Stimulated activated naive CD8-positive, alpha-beta T cell treated with anti-CD3 and anti-CD28 coated beads, Interleukin-15, Interleukin-2, amounts not matched to agents 100 U/mL and 50 U/mL, for 24 hours (primary cell): ENCODE data around the gene GNAQ.

Experiments
- ATAC-seq: fragments of 150-1000 bp; cut with Tn5 transposase; one replicate; pipeline ENCODE4 v1.10.0; 2021
- DNase-seq: peaks from one replicate; pipeline ENCODE4 v3.0.0; 2021

The GNAQ gene

DNA sequence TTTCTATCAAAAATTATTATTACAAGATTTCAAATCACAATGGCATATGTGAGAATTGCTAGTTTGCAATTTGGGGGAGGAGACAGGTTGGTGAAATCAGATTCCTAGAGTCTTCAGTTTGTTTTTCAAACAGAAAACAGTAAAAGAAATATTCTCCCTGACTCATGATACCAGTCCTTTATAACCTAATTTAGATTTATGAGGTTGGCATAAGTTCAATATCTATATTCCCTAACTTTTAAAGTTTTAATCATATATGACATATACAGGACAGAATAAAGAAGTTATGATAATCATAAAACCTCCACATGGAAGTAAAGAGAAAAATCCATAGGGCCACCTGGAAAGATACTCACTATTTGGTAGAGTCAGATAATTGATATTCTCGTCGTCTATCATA is 216.4 kb downstream of the GNAQ start:
- no peak for ATAC-seq
- no peak for DNase-seq

DNA sequence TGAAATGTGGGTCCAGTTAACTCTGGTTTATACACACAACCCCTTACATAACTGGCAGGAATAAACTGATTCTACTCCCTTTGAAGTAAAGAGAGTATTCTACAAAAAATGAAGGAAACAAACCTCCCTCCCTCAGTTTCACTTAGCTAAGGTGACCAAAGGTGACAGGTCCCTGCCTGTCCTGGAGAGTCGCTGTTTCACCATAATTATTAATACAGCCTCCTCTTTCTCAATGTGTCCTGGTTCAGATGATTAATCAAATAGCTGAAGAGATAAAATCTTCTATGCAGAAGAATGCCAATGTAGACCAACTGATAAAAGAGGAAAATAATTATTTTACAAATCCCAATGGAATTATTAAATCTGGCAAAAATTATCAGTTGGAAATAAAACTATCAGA is 219.8 kb downstream of the GNAQ start:
- no peak for DNase-seq
- no peak for ATAC-seq

DNA sequence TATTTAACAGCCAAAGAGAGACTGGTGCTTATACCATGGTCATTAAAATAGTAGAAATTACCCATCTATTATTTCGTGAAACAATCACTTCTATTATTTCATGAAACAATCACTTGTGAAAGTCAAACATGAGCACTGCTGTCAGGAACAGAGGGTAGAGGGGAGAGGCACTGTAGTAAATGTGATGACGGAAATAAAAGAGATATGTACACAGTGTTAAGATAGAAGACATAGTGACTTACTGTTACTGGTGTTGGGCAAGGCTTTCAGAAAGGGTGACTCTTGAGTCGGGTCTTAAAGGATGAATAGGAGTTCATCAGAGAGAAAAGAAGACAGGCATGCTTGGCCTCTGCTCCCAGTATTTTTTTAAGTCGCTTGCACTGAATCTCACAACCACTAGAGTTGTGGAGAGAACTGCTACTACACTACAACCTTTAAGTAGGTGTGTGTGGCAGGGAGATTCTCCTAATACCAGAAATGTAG is 220.9 kb downstream of the GNAQ start:
- no peak for ATAC-seq

DNA sequence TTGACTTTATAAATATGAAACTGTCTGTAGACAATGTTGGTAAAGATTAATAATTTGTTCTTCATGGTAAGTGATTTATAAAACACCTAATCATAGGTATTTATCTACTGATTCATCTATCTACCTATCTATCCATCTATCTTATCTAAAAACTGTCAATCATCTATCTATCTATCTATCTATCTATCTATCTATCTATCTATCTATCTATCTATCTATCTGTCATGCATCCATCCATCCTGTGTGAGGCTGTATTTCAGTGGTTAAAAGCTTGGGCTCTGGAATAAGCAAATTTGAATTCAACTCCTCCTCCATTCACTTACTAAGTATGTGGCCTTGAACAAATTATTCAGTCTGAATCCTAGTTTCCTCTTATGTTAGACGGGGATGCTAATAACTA is 221.6 kb downstream of the GNAQ start:
- DNase-seq (no peak), ATAC-seq (no peak)

More for the DNA sequence above, 220.9 kb downstream of the GNAQ start:
- DNase-seq = no peak

DNA sequence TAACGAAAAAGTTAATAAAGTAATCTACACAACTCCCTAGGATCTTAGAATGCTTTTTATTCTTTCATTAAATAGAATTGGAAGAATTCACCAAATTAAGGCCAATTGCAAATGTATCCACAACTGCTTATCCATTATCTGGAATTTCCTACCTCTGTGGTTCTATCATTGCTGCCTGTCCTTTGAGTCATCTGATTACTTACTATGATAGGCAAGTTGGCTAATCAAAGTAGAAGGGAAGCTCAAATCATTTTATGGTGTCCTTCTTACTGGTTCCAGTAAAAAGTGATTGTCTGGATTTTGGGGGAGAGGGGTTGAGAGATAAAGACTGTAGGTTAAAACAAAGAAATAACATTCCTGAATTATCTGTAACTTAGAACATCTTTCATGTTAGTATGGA is 222.1 kb downstream of the GNAQ start:
- no peak for ATAC-seq
- no peak for DNase-seq

DNA sequence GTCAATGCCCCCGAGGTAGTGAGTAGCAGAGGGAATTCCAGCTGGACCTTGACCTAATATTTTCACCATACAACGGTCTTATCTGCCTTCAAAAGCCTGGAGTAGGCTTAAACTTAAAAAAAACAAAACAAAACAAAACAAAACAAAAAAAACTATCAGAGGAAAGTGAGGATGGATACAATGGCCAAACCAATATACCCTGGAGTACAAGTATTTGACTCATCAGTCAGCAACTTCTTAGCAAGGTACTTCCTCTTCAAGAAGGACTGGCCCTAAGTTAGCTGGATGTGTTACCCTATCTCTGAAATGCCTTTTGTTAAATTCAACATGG is 222.9 kb downstream of the GNAQ start:
- no peak for DNase-seq
- no peak for ATAC-seq

DNA sequence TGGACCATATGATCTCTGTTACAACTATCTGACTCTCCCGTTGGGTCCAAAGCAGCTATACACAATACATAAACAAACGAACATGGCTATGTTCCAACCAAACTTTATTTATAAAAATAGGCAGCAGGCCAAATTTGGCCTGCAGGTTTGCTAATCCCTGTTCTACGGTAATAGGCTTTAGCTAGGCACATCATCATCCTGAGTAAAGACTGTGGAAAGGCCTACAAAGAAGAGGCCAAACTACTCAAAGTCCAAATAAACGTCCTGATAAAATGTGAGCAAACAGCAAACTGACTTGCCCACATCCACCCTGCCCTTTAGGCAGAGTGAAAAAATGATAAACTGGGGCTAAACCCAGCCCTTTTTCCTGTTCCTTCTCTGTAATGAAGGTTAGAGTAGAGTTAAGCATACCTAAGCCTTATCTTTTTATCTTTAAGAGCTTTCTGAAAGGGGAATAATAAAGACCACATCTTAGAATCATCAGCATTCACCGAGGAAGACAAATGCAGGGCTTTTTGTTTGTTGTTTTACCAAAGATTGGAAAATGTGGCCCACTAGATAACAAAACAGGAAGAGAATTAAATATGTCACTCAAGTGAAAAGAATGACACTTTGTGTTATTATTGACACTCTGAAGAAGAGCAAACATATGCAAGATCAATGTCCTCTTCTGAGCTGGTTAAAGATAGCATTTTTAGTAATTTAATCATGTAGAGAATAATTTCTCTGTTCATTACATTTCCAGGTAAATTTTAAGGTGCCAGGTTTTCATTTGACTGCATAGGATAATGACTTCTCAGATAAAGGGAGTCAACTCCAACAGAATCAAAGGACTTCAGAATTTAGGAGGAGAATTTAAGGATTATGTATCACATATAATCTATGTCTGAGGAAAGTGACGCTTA is 223.5 kb downstream of the GNAQ start:
- DNase-seq (no peak), ATAC-seq (no peak)

DNA sequence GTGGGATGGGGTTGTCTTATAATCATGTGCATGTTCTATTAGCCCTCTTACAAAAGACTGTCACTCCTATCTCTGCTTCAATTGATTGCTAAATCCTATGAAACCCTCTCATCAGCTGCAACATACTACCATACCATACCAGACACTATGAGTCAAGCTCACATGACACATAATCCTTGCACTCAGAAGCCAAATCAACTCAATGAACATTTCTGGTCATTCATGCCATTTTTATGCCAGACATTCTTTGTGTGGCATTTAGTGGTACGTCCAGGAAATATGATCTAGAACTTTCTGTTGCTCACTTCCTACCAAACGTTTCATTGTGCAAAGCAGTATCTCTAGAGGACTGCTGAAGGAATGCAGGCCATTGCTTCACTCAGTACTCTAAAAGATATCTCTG is 224.3 kb downstream of the GNAQ start:
- ATAC-seq (no peak), DNase-seq (no peak)

DNA sequence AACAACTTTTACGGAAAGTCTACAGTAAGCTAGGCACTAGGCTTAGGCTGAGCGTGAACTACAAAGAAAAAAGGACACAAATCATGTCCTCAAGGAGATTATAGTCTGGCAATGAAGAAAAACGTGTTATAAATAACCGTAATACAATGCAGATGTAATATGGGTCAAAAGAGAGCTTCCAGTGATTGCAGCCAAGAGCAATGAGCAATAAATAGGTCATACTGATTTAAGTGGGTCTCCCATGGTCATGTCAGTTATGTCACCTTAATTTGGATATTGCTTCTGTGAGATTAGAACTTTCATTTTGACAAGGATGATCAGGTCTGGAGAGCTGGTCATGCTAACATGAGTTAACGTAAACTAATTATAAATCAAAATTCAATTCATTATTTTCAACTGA is 224.9 kb downstream of the GNAQ start:
- DNase-seq (no peak), ATAC-seq (no peak)

DNA sequence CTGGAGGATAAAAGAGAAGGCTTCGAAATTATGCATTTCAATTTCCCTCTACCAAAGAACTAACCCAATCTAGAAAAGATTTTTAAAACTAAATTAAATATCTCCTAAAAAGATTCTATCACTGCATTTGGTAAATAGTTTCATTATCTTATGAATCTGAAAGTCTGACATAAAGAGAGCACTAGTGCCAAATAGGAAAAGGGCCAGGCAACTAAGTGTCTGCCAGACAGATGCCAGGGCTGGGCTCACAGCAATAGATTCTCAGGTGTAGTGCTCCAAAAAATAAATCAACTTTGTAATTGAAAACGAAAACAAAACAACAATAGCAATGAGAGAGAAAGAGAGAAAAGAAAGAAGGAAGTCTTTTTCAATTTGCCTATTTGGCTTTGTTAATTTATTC is 225.8 kb downstream of the GNAQ start:
- no peak for ATAC-seq

DNA sequence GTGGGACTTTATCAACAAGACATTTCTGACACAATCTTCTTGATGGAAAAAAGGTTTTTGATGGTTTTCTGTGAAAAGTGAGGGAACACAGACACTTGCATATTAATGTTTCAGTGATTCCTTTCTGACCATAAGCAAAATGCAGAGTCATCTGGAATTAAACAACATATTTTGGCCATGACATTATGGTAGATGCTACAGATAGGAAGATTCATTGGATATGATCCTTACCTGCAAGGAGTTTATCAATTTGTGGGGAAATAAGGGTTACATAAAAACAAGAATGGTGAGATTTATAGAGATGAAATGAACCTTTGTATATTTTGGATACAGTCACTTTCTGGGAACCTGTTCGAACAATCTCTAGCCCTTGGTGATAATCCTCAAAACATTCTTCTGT is 228.2 kb downstream of the GNAQ start:
- DNase-seq (no peak), ATAC-seq (no peak)

More for the DNA sequence above, 225.8 kb downstream of the GNAQ start:
- no peak for DNase-seq

DNA sequence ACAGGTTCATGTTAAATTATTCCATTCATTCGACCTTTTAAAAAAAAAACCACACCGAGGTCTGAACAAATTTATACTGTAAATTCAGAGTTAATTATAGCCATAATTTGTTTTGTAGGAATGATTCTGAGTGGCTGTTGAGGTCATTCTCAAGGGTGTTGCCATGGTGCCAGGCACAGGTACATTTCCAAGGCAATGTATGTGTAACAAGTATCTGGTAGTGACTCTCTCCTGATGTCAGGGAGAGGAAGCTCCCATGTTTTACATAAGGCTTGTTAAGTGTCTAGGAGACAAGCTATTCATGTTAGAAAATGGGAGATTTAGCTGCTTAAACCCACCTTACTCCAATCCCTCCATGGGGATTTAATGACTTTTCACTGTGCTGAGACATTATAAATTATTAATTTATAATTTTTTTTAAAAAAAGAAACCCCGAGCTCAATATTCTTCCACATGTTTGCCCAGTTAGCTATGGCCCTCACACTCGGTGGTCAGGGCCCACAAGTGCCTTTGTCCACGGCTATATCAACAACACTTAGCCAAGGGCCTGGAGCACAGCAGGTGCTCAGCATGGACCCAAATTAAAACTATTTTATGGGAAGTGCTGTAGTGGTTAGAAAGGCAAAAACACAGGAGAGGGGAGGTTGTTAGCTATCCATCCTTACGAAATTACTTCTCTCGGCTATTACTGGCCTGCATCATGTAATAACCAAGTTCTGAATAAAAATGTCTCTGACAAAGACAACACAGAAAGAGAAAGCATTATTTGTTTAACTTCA is 228.9 kb downstream of the GNAQ start:
- ATAC-seq = no peak

DNA sequence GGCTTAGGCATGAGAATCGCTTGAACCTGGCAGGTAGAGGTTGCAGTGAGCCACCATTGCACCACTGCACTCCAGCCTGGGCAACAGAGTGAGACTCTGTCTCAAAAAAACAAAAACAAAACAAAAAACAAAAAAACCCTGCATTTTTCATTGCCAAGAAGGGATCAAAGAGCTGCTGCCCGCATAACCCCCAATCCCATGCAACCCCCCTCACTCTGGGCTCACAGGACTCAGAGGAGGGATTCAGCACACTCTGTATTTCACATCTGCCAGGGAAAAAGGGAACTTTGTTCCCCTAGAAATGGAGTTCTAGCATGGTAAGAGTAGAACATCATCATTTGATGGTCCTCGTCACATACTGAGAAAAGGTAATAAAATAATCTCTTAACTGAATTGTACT is 229.5 kb downstream of the GNAQ start:
- ATAC-seq (no peak), DNase-seq (no peak)

More for the DNA sequence above, 228.9 kb downstream of the GNAQ start:
- DNase-seq = no peak

DNA sequence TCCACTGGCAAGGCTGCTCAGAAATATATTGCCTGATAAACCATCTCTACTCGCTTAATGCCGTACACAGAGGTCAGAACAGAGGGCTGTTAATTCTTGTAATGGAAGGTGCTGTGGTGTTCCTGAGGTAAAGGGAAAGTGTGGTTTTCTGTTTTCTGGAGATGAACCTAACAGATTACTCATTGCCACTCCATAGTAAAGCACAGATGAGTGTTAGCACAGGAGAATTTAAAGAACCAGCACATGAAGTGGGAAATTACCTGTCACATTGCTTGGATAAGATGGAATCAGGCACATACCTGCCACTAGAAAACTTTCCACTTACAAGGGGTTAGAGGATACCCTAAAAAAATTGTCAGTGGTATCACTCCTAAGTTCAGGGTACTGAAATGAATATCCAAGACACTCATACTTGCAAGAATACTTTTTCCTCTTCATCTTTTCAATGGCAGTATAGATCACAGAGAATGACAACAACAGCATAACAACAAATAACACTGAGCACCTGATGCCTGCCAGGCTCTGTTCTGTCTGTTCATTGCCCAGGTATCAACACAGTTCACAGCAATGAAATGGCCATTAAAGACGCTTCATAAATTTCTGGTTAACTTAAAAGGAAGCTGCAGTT is 230.6 kb downstream of the GNAQ start:
- DNase-seq (no peak), ATAC-seq (peak; percentile 63)

DNA sequence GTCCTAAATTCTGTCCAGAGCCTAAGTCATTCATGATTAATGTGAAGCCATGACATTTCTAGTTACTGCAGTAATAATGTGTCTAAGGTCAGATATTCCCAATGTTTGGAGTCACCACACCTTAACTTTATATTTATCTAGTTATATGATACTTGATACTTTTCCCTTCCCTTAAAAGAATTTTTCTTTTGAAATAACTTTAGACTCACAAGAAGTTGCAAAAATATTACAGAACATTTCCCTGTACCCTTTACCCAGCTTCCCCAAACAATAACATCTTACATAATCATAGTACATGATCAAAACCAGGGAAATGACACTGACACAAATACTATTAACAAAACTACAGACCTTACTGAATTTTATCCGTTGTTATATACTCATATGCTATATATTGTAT is 233.5 kb downstream of the GNAQ start:
- no peak for ATAC-seq
- no peak for DNase-seq

DNA sequence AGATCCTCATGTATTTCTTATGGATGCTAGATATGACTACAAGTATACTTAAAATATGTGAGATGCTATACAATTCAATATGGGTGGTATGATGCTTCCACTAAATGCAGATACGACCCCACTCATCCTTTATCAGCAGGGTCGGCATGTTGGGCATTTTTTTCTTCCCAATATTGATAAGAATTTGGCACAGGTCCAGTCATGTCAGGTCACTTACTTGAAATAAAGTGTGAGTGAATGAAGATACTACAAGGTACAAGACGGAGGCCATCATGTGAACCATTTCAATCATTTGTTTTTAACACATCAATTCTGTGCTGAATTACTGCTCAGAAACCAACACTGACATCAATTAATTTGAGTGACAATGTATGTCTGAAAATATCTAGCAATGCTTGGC is 236.6 kb downstream of the GNAQ start:
- no peak for ATAC-seq
- no peak for DNase-seq

DNA sequence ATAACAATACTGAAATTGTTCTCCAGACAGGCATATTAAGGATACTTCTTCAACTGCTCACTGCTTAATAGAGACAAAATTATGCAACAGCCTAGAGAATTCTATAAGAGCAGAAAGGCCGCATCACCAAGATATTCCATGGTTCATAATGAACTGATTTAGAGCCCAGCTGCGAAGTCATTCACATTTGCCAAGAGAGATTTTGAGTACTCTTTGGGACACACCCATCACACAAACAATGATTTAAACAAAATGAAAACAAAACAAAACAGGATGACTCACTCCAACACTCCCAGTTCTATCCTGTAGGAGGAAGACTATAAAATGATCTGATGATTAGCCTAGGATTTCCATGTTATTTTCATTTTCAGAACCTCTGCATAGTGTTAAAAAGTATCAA is 237.8 kb downstream of the GNAQ start:
- DNase-seq (no peak), ATAC-seq (no peak)

DNA sequence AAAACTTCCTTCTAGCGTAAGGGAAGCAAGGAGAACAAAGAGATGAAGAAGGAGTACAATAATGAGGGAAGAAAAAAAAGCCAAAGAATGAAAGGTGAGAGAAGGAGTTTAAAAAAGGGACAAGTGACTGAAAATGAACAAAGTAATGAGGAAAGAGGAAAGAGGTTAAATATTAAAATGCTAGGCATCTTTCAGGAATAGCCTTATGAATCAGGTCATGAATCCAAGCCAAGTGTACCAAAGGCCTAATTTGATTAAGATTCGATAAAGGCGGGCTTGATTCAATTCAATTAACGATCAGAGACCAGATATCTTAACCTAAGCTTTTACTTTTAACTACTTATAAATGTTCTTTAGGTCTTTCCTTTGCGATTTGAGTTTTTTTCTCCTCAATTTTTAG is 241.7 kb downstream of the GNAQ start:
- ATAC-seq (no peak), DNase-seq (no peak)

DNA sequence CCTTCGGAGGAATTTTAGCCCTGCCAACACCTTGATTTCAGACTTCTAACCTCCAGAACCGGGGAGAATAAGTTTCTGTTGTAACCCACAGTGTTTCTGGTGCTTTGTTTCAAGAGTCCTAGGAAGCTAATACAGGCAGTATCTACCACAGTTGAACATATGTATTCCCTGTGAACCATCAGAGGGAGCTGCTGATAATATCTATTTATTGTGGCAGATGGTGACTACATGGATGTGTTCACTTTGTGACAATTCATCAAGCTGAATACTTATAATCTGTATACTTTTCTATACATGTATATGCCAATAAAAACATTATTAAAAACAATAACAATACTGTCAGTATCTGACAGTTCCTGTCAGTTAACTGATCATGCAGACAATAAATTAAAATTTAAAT is 246.3 kb downstream of the GNAQ start:
- ATAC-seq (no peak), DNase-seq (no peak)

DNA sequence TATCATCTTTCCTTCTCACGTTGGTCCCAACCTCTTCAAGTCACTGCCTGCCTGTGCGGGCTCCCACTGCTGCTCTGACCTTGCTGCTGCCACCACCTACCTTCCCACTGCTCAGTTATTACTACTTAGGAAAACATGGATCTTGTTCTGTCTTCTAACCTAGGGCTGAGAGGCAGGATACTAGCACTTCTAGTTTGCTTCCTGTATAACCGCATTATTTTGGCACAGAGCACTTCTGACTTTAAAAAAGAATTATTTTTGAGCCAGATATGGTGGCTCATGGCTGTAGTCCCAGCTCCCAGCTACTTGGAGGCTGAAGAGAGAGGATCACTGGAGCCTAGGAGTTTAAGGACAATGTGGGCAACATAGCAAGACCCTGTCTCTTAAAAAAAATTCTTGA is 248.1 kb downstream of the GNAQ start:
- DNase-seq (no peak), ATAC-seq (no peak)

DNA sequence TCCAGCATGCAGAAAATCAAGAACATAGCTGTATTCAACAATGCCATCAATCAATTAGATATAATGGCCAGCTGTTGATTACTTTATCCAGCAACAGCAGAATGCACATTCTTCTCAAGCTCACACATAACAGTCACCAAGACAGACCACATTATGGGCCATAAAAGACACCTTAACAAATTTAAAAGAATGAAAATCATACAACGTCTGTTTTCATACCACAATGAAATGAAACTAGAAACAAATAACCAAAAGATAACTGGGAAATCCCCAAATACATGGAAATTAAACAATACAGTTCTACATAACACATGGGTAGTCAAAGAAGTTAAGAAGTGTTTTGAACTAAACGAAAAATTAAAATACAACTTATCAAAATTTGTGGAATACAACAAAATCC is 252.6 kb downstream of the GNAQ start:
- no peak for ATAC-seq
- DNase-seq = no peak

DNA sequence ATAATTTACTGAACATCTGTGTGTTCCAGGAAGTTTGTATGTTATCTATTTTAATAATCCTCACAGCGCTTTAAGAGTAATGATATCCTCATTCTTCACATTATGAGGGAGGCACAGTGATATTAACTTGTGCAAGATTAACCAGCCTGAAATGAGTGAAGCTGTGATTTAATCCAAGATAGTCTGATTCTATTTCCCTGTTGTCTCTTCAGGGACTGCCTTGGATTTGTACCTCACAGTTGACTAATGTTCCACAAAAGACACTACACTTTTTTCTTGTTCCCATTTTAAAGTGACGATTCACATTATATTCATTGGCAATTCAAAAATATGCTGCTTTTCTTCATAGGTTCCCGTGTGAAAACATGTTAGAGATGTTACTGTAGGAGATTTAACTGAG is 258.2 kb downstream of the GNAQ start:
- DNase-seq (no peak), ATAC-seq (no peak)

DNA sequence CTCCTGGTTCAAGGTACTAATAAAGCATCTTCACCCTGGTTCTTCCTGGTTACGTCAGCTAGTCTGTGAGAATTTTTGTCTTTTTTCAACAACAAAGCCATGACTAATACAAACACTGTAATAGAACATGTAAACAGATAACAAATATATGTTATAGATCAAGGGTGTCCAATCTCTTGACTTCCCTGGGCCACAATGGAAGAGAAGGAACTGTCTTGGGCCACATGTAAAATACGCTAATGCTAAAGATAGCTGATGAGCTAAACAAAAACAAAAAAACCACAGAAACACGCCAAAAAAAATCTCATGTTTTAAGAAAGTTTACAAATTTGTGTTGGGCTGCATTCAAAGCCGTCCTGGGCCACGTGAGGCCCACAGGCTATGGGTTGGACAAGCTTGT is 259.0 kb downstream of the GNAQ start:
- DNase-seq = no peak
- no peak for ATAC-seq
